Breast epithelium (tissue), 3 donors: Measurements from ENCODE around the gene EXOSC2.

Experiments
- POLR2A ChIP-seq: fragments of 450-650 bp; IDR thresholded peaks from one replicate; pipeline ENCODE4 v1.6.1; 2016; ENCODE audit warnings: antibody characterized with exemption, mild to moderate bottlenecking, moderate library complexity
- POLR2AphosphoS5 ChIP-seq, 3 donors: sonication (generic); formaldehyde crosslinking; IDR thresholded peaks; one replicate each; pipeline ENCODE4 v1.6.1; 2017; ENCODE audit warnings: antibody characterized with exemption in 3 of 3
- TF ChIP-seq, protein P1 (sequence below), 3 donors: fragments of 450-650 bp; IDR thresholded peaks; one replicate each; pipeline ENCODE4 v1.5.1; 2016 to 2017; ENCODE audit warnings: antibody characterized with exemption in 3 of 3, mild to moderate bottlenecking in 3 of 3, moderate library complexity in 3 of 3

- TF ChIP-seq, protein P1, sequence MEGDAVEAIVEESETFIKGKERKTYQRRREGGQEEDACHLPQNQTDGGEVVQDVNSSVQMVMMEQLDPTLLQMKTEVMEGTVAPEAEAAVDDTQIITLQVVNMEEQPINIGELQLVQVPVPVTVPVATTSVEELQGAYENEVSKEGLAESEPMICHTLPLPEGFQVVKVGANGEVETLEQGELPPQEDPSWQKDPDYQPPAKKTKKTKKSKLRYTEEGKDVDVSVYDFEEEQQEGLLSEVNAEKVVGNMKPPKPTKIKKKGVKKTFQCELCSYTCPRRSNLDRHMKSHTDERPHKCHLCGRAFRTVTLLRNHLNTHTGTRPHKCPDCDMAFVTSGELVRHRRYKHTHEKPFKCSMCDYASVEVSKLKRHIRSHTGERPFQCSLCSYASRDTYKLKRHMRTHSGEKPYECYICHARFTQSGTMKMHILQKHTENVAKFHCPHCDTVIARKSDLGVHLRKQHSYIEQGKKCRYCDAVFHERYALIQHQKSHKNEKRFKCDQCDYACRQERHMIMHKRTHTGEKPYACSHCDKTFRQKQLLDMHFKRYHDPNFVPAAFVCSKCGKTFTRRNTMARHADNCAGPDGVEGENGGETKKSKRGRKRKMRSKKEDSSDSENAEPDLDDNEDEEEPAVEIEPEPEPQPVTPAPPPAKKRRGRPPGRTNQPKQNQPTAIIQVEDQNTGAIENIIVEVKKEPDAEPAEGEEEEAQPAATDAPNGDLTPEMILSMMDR (IDR thresholded peaks at IDR 0.05): no peak
- TF ChIP-seq POLR2AphosphoS5 (IDR thresholded peaks at IDR 0.05) (no peak), POLR2A (no peak)
These were observed 21.1 kb downstream of the EXOSC2 start for GRCh38 chr9:130714586-130715110.
